ENCODE measurements around the gene SERPINC1.

GRCh38 chr1:173871091-173871490 is 46.0 kb downstream of the SERPINC1 start:
- TF ChIP-seq EZH2 (IDR thresholded peaks at IDR 0.05; ENCODE audit: low read depth, low read length, severe bottlenecking) (no peak), YY1 (IDR thresholded peaks at IDR 0.05; ENCODE audit: low read depth, low read length) (no peak), CTCF (IDR thresholded peaks at IDR 0.05; ENCODE audit: control extremely low read depth in 1 of 3, insufficient read depth in 1 of 3, low read depth in 1 of 3, low read length in 3 of 3) (no peak), NRF1 (IDR thresholded peaks at IDR 0.05; ENCODE audit: low read depth, low read length) (no peak), EGR1 (IDR thresholded peaks at IDR 0.05; ENCODE audit: borderline replicate concordance, low read depth, low read length) (no peak), ATF2 (IDR thresholded peaks at IDR 0.05; ENCODE audit: low read length) (no peak), CHD2 (IDR thresholded peaks at IDR 0.05; ENCODE audit: low read length) (no peak), SP2 (IDR thresholded peaks at IDR 0.05; ENCODE audit: low read length) (no peak), JUND (IDR thresholded peaks at IDR 0.05; ENCODE audit: low read length) (no peak)

Data from H1 (cell line).